DLD1 (cell line): ENCODE results near the gene GGACT.

Experiments
- in situ Hi-C: cut with HindIII; loops from 2 replicates; pipeline ENCODE4 v1.10.0; 2017; ENCODE audit warnings: low sequenced_read_pairs

The GGACT gene

GRCh38 chr13:100484702-100485101, 103.9 kb downstream of the GGACT start:
- in situ Hi-C loops = no loop called here

GRCh38 chr13:100483841-100484381, 104.7 kb downstream of the GGACT start:
- in situ Hi-C loops = no loop called here

- in situ Hi-C loops = no loop called here
These were observed 105.5 kb downstream of the GGACT start for GRCh38 chr13:100483139-100483538.

- in situ Hi-C loops = no loop called here
These were observed 107.9 kb downstream of the GGACT start for GRCh38 chr13:100480676-100481075.
